HuH-7.5 (cell line): Measurements from ENCODE around the gene MCTP1.

Experiments used
- DNase-seq: peaks from one replicate; pipeline ENCODE4 v3.0.0; 2011; ENCODE audit warnings: low spot score

MCTP1 gene

GRCh38 chr5:94754824-94755223 is 530.1 kb downstream of the MCTP1 start:
- DNase-seq: no peak

DNA sequence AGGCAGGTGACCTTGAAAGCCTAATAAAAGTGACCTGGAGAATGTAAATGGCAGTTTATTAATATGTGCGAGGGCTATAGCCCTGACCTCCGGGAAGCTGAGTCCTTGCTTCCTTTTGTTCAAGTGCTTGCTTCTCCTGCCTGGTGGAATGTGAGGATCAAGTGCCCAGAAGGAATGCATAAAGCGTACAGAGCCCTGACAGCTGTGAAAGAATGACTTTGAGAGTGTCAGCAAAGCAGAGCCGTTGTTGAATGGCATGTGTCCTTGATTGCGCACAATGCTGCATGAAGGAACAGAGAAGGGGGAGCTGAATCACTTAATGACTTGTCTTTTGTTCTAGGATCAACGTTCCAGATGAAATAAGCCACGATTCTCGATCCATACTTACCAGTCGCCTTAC is 533.4 kb downstream of the MCTP1 start:
- no peak for DNase-seq

- DNase-seq: no peak
These were observed 534.2 kb downstream of the MCTP1 start for GRCh38 chr5:94750681-94751080.

- DNase-seq: no peak
These were observed 535.9 kb downstream of the MCTP1 start for GRCh38 chr5:94749042-94749441.

- DNase-seq: no peak
These were observed 536.7 kb downstream of the MCTP1 start for GRCh38 chr5:94748212-94748611.

- DNase-seq: no peak
These were observed 537.5 kb downstream of the MCTP1 start for GRCh38 chr5:94747371-94747770.

DNA sequence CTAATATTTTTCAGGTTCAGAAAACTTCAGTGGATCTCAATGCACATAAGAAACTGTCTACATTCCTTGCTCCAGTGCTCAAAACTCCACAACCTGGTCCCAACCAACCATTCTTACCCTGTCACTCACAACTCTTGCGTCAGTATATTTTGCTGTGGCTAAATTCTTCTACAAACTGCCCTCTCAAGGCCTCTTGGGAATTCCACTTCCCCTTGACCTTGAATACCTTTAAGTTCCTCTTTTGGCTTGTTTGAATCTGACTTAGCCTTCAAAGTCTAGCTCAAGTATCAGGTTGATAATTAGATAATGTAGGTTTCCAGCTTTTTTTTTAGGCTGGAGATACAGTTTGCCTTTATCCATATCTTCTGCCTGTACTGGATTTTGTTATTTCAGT is 538.2 kb downstream of the MCTP1 start:
- DNase-seq: no peak

- no peak for DNase-seq
These were observed 538.8 kb downstream of the MCTP1 start for GRCh38 chr5:94745786-94746730.

DNA sequence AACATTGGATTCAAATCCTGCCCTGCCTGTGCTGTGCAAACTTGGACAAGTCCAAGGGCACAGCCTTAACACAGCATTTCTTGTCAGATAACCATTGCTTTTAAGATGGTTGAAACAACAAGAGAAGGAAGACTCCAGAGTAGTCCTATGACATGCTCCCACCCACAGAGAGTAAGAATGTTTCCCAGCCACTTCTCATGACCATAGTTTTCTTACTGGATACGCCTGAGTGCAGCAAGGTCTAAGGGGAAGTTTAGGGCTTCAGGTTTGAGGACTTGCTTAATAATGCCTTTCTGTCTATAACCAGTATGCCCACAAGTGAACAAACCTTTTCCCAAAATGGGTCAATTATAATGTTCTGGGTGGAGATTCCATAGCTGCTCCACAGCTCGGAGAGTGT is 540.0 kb downstream of the MCTP1 start:
- DNase-seq: no peak

DNA sequence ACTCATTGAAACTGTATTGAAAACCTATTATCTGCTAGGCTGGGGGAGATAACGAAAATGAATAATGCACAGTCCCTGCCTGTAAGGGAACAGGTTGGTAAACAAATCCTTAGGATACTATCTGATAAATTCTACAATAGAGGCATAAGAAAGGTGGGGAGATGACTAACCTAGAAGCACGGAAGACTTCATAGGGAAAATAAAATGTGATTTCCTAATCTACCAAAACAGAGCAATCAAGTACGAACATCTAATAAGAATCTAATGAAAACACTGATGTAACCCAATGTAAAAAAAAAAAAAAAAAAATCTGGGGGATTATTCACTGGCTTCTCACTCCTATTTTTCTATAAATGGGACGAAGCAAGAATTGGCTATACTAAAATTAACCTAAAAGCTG is 542.0 kb downstream of the MCTP1 start:
- no peak for DNase-seq

DNA sequence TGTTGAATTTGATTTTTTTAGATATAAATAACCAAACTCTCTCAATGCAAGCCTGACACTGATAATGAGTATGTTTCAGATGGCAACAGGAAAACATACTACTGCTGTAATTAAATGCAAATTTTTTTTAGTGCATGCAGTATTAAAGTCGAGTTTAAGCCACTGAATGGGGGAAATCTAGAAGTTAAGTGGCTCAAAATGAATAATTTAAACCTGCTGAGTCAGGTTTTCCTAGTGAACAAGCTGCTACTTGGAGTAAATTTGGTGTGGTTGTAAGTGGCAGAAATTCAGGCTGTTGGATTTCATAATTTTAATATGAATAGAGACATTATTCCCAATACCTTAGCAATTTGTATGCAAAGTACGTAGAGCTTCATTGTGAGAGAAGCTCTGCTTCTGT is 544.6 kb downstream of the MCTP1 start:
- DNase-seq: no peak

DNA sequence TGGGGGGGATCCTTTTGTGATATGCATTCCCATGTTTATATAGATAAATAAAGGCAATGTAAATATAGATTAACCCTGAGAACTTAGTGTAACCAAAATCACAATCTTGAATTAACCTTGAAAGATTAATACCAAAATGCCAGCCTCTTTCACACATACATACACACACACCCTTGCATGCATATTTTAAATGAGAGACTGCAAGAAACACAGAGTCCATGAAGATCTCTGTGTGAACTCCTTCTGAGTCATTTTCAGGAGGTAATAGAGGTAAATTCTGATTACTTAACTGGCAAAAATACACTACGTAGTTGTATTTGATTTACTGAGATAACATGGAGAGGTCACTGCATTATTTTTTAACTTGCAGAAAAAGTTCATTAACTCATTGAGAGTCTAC is 548.4 kb downstream of the MCTP1 start:
- no peak for DNase-seq

DNA sequence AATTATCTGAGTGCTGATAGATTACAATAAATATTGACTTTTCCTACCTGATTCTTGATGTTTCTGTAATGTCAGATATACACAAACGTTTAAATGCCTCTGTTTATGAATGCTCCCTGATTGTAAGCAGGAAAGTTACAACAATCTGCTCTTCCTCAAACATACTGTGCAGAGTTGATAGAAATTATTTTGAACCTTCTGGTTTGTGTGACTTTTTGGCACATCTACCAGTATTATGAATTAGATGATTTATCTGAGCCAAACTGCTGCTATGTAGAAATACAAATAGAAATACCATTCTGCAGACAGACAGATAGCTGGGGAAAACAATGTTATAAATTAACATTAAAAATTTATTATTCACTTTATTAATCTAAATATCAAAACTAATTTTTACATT is 553.4 kb downstream of the MCTP1 start:
- DNase-seq: no peak

DNA sequence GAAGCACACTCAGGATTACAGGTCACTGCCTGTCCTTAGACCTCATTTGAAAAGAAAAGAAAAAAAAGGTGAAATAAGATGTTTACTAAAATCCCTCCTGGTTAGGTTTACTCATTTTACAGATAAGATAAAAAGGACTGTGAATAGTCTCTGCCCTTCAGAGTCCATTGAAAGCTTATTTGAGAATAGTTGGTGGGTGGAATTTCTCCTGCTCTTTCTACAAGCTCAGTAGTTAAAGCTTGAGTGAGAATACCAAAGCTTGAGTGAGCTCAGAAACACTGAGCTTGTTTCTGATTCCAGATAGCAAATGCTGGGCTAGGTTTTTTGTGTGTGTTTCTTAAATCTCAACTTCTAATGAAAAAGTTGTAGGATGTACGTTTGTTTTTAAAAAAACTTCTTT is 559.8 kb downstream of the MCTP1 start:
- no peak for DNase-seq

DNA sequence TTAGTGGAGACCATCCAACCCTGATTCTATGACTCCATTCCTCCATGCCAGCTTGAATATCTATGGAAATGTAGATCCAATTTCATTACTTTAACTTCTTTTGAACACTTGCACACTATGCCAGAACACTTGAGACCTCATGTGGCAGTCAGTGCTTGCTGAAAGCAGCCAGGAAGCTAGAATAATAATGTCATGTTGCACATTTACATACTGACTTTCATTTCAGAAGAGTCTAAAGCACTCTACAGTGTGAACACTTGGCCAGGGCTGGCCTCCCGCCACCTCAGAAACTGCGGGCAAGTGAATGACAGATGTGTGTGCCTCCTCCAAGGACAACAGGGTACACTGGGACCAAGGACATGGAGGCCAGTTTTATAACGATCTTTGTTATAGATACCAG is 569.1 kb downstream of the MCTP1 start:
- no peak for DNase-seq

DNA sequence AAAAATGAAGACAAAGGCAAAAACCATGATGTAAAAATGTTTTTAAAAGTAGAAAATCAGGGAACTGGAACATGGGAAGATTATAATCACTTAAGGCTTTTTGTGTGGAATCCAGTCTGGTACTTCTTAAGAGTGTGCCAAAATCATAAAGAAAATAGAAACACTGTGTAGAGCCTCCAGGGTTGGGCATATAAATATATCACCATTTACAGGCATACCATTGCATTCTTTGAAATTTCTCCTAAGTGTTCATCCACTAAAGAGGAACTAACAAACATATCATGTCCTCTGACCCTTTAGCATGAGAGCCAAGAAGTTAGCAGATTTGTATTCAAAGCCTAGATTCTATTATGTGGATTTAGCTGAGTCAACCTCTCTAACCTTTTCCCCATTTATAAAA is 573.1 kb downstream of the MCTP1 start:
- no peak for DNase-seq

GRCh38 chr5:94709277-94709676 is 575.6 kb downstream of the MCTP1 start:
- DNase-seq: no peak

DNA sequence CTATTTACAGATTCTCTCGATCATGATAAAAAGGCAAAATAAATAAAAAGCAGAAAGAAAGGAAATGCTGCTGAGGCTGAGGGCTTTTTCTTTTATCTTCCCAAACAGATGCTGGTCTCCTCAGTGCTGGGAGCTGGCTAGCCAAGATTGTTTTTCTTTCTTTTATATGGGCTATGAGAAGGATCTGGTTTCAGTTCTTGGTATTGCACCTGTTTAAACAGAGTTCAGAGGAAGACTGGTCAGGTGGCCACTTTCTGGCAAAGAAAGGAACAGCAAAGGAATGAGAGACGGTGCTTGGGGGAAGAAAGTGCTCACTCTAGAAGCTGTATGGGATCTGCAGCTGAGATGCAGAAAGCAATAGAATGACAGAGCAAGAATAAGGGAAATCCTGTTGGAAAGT is 577.5 kb downstream of the MCTP1 start:
- no peak for DNase-seq

DNA sequence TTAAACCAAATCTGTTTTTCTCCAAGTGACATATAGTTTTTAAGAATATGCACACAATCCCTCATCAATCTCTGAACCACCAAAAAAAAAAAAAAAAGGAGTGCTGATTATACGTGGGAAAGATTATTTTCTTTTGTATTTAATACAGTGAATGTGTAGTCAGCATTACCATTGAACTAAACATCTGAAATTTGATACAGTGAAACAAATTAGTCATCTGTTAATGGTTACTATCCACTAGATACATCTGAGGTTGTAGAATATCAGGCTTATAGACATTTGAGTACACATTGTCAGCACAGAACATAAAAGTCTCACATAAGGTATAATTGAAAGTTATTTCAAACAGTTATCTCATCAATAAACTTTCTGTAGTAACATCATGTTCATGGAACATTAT is 579.5 kb downstream of the MCTP1 start:
- DNase-seq: no peak

DNA sequence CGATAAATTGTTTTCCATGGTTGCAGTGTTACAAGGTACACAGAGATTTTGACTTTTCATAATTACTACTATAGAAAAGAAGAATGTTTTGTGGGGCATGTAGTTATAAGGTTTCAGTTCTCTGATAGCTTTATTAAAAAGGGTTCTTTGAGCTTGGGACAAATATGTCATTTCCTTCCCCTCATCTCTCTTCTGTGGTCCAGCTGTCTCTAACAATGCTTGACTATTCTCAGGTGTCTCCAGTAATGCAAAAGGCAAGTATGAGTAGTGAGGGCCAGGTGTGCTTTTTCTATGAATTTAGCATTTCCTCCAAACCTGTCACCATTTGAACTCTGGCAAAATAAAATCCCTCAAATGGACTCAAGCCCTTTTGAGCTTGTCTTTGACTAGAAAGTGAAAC is 582.2 kb downstream of the MCTP1 start:
- no peak for DNase-seq

DNA sequence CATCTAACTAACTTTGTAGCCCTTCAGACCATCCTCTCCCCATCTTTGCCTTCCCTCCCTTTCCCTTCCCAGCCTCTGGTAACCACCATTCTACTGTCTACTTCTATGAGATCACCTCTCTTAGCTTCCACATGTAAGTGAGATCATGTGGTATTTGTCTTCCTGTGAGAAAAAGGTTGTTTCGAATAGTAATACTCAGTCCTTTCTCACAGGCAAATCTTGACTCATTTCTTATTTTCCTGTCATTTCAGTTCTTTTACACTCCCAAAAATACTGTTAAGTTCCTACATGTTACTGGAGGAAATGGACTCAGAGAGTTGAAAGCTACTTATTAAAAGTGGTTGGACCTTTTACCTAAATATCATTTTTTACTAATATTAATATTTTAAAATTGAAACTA is 584.3 kb downstream of the MCTP1 start:
- DNase-seq: no peak

GRCh38 chr5:94699562-94699961 is 585.3 kb downstream of the MCTP1 start:
- DNase-seq: no peak

GRCh38 chr5:94698197-94698596 is 586.7 kb downstream of the MCTP1 start:
- no peak for DNase-seq

- DNase-seq: no peak
These were observed 590.2 kb downstream of the MCTP1 start for GRCh38 chr5:94694671-94695070.
